GM21515 (cell line): ENCODE measurements around the gene MSH2.
A peak's percentile ranks its signal among the peaks of the same experiment; 100 is the strongest.

ENCODE experiments used
- ATAC-seq: cut with Tn5 transposase; IDR thresholded peaks from one replicate; pipeline ENCODE4 v1.9.1; 2021; ENCODE audit not compliant: unreplicated experiment

The MSH2 gene

GRCh38 chr2:47504174-47504810 lies 101.3 kb downstream of the MSH2 start:
- ATAC-seq, result peak; percentile 5

- ATAC-seq, result no peak
These were observed 103.1 kb downstream of the MSH2 start for GRCh38 chr2:47506024-47506423.

GRCh38 chr2:47506436-47506835 lies 103.5 kb downstream of the MSH2 start:
- ATAC-seq, result no peak

GRCh38 chr2:47508080-47508479 lies 105.1 kb downstream of the MSH2 start:
- no peak for ATAC-seq

GRCh38 chr2:47508641-47509040 lies 105.7 kb downstream of the MSH2 start:
- ATAC-seq, result no peak

GRCh38 chr2:47509250-47509649 lies 106.3 kb downstream of the MSH2 start:
- ATAC-seq, result no peak

- ATAC-seq, result no peak
These were observed 106.9 kb downstream of the MSH2 start for GRCh38 chr2:47509821-47510385.

GRCh38 chr2:47510745-47511144 lies 107.8 kb downstream of the MSH2 start:
- no peak for ATAC-seq

- ATAC-seq, result no peak
These were observed 109.7 kb downstream of the MSH2 start for GRCh38 chr2:47512581-47513083.

GRCh38 chr2:47513981-47514520 lies 111.1 kb downstream of the MSH2 start:
- ATAC-seq, result no peak

GRCh38 chr2:47516360-47517104 lies 113.6 kb downstream of the MSH2 start:
- no peak for ATAC-seq

- ATAC-seq, result no peak
These were observed 115.7 kb downstream of the MSH2 start for GRCh38 chr2:47518497-47519146.

- no peak for ATAC-seq
These were observed 116.2 kb downstream of the MSH2 start for GRCh38 chr2:47519147-47519537.

- no peak for ATAC-seq
These were observed 116.8 kb downstream of the MSH2 start for GRCh38 chr2:47519604-47520301.

GRCh38 chr2:47520302-47520630 lies 117.3 kb downstream of the MSH2 start:
- no peak for ATAC-seq

GRCh38 chr2:47520825-47521665 lies 118.1 kb downstream of the MSH2 start:
- ATAC-seq, result peak; percentile 83

GRCh38 chr2:47521666-47522285 lies 118.8 kb downstream of the MSH2 start:
- no peak for ATAC-seq

- no peak for ATAC-seq
These were observed 122.2 kb downstream of the MSH2 start for GRCh38 chr2:47525167-47525566.

GRCh38 chr2:47528455-47528854 lies 125.5 kb downstream of the MSH2 start:
- no peak for ATAC-seq

GRCh38 chr2:47528874-47529273 lies 125.9 kb downstream of the MSH2 start:
- no peak for ATAC-seq
